Type B pancreatic cell (in vitro differentiated cells): ENCODE data around the gene PPP1R12C. TPM values are rescaled to one million over a fixed set of nuclear protein-coding genes. Genes with fewer than 3 reads are reported as not detected.

Source experiments
- DNase-seq: peaks from one replicate; pipeline ENCODE4 v3.0.0; 2021; ENCODE audit warnings: mixed read lengths; ENCODE audit not compliant: unreplicated experiment; ENCODE audit errors: extremely low spot score
- H3K27ac Mint-ChIP-seq: 2 replicates; pipeline ENCODE4 v1.8.0; 2021; ENCODE audit warnings: mild to moderate bottlenecking, mixed read lengths
- H3K27me3 Mint-ChIP-seq: 2 replicates; pipeline ENCODE4 v1.8.0; 2021; ENCODE audit warnings: mixed read lengths
- H3K36me3 Mint-ChIP-seq: 2 replicates; pipeline ENCODE4 v1.8.0; 2021; ENCODE audit warnings: mixed read lengths
- H3K4me1 Mint-ChIP-seq: one replicate; pipeline ENCODE4 v1.8.0; 2021; ENCODE audit warnings: mixed read lengths; ENCODE audit not compliant: unreplicated experiment
- H3K4me3 Mint-ChIP-seq: 2 replicates; pipeline ENCODE4 v1.8.0; 2021; ENCODE audit warnings: mild to moderate bottlenecking, mixed read lengths
- H3K9me3 Mint-ChIP-seq: 2 replicates; pipeline ENCODE4 v1.8.0; 2021; ENCODE audit warnings: mixed read lengths
- total RNA-seq: library from RNA; stranded (reverse); gene quantifications from 2 replicates; pipeline ENCODE4 v1.2.1, GENCODE V29; 2021; ENCODE audit warnings: low replicate concordance
- TF ChIP-seq, protein P1 (sequence below): fragments of 200-600 bp; sonication (generic); conservative IDR thresholded peaks from 2 replicates; pipeline ENCODE4 v1.5.0; 2021; ENCODE audit warnings: antibody characterized with exemption, mild to moderate bottlenecking

Gene PPP1R12C
- total RNA-seq, 1 donor from 2014 or later, result 102 TPM

DNA sequence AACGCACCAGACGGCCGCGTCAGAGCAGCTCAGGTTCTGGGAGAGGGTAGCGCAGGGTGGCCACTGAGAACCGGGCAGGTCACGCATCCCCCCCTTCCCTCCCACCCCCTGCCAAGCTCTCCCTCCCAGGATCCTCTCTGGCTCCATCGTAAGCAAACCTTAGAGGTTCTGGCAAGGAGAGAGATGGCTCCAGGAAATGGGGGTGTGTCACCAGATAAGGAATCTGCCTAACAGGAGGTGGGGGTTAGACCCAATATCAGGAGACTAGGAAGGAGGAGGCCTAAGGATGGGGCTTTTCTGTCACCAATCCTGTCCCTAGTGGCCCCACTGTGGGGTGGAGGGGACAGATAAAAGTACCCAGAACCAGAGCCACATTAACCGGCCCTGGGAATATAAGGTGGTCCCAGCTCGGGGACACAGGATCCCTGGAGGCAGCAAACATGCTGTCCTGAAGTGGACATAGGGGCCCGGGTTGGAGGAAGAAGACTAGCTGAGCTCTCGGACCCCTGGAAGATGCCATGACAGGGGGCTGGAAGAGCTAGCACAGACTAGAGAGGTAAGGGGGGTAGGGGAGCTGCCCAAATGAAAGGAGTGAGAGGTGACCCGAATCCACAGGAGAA, 1.9 kb downstream of the PPP1R12C start:
- TF ChIP-seq, protein P1, sequence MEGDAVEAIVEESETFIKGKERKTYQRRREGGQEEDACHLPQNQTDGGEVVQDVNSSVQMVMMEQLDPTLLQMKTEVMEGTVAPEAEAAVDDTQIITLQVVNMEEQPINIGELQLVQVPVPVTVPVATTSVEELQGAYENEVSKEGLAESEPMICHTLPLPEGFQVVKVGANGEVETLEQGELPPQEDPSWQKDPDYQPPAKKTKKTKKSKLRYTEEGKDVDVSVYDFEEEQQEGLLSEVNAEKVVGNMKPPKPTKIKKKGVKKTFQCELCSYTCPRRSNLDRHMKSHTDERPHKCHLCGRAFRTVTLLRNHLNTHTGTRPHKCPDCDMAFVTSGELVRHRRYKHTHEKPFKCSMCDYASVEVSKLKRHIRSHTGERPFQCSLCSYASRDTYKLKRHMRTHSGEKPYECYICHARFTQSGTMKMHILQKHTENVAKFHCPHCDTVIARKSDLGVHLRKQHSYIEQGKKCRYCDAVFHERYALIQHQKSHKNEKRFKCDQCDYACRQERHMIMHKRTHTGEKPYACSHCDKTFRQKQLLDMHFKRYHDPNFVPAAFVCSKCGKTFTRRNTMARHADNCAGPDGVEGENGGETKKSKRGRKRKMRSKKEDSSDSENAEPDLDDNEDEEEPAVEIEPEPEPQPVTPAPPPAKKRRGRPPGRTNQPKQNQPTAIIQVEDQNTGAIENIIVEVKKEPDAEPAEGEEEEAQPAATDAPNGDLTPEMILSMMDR, result no peak
- Mint-ChIP-seq H3K4me3 (peak overlapping the region; percentile 98), H3K4me1 (peaks cover 28% of the 10 kb centered on the region), H3K27ac (peak overlapping the region; percentile 97), H3K9me3 (no peaks in the 10 kb centered on the region), H3K36me3 (no peaks in the 10 kb centered on the region), H3K27me3 (peaks cover 8% of the 10 kb centered on the region)
- no peak for DNase-seq

DNA sequence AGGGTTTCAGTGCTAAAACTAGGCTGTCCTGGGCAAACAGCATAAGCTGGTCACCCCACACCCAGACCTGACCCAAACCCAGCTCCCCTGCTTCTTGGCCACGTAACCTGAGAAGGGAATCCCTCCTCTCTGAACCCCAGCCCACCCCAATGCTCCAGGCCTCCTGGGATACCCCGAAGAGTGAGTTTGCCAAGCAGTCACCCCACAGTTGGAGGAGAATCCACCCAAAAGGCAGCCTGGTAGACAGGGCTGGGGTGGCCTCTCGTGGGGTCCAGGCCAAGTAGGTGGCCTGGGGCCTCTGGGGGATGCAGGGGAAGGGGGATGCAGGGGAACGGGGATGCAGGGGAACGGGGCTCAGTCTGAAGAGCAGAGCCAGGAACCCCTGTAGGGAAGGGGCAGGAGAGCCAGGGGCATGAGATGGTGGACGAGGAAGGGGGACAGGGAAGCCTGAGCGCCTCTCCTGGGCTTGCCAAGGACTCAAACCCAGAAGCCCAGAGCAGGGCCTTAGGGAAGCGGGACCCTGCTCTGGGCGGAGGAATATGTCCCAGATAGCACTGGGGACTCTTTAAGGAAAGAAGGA, 2.8 kb downstream of the PPP1R12C start:
- H3K27me3 Mint-ChIP-seq, result peaks cover 5% of the 10 kb centered on the region
- H3K4me1 Mint-ChIP-seq, result peaks cover 28% of the 10 kb centered on the region
- H3K4me3 Mint-ChIP-seq, result peak overlapping the region; percentile 98
- no peaks in the 10 kb centered on the region for H3K36me3 Mint-ChIP-seq
- DNase-seq, result no peak
- no peaks in the 10 kb centered on the region for H3K9me3 Mint-ChIP-seq
- TF ChIP-seq, protein P1, result no peak
- H3K27ac Mint-ChIP-seq, result peak overlapping the region; percentile 97

DNA sequence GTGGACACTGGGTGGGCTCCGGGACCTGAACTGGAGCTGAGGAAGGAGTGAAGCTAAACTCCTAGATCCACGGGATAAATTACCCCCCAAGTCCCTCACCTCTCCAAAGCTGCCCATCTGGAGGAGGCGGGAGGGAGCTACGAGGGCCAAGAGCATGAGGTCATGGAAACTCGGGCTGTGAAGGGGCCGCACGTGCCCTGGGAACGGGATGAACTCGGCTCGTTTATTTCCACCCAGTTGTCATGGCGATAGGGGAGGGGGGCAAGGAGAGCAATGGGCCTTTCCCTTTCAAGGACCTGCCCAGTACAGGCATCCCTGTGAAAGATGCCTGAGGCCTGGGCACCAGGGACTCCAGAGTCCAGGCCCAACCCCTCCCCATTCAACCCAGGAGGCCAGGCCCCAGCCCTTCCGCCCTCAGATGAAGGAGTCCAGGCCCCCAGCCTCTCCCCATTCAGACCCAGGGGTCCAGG, 3.8 kb downstream of the PPP1R12C start:
- peak overlapping the region; percentile 70 for H3K4me3 Mint-ChIP-seq
- DNase-seq, result no peak
- peaks cover 28% of the 10 kb centered on the region for H3K4me1 Mint-ChIP-seq
- peaks cover 3% of the 10 kb centered on the region for H3K27me3 Mint-ChIP-seq
- TF ChIP-seq, protein P1, result no peak
- peaks cover 1% of the 10 kb centered on the region for H3K36me3 Mint-ChIP-seq
- no peaks in the 10 kb centered on the region for H3K9me3 Mint-ChIP-seq
- H3K27ac Mint-ChIP-seq, result peak overlapping the region; percentile 96

DNA sequence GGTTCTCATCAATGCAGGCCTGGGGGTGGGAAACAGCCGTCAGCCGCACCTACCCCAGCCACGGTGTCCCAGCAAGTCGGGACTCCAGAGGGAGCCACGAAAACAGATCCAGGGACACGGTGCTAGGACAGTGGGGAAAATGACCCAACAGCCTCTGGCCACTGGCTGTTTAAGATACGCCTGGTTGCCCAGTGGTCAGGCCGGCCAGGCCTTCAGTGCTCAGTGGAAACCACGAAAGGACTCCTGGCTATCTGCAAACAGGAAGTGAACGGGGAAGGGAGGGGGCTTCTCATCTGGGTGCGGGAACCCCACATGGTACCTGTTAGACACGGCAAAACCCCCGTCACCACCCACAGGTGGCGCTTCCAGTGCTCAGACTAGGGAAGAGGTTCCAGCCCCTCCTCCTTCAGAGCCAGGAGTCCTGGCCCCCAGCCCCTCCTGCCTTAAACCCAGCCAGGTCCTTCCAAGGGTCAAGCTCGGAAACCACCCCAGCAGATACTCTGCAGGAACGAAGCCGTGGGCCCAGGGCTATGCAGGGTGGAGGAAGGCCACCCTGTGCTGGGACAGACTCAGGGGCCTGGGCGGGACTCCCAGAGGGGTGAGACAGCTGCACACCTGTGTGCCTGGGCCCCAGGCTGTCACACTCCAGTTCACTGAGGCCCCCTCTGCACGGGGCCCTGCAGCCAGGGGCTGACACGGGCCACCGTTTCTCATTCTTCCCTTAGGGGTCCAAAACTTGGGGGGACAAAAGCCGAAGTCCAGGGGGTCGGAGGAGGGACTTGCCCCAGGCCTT, 4.5 kb downstream of the PPP1R12C start:
- H3K27ac Mint-ChIP-seq, result peak overlapping the region; percentile 96
- no peak for DNase-seq
- H3K9me3 Mint-ChIP-seq, result no peaks in the 10 kb centered on the region
- TF ChIP-seq, protein P1, result no peak
- H3K27me3 Mint-ChIP-seq, result peaks cover 3% of the 10 kb centered on the region
- H3K36me3 Mint-ChIP-seq, result peaks cover 5% of the 10 kb centered on the region
- peak overlapping the region; percentile 70 for H3K4me3 Mint-ChIP-seq
- H3K4me1 Mint-ChIP-seq, result peaks cover 28% of the 10 kb centered on the region

DNA sequence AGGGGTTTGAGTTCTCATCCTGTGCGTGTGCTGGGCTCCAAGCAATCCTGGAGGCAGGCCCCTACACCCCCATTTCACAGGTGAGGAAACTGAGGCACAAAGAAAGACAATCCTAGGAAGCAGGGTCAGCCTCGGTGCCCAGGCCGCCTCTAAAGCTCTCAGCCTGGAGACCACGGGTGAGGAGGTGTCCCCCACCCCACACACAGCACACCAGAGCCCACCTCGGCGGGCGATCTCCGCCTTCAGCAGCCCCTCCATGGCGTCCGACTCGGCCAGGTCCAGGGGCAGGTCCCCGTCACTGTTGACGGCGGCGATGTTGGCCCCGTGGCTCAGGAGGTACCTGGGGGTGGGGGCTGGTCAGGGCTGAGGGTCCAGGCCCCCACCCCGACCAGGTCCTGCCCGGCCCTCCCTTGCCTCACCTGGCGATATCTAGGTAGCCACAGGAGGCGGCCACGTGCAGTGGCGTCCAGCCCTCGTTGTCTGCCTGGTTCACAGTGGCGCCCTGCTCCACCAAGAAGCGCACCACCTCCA, 5.1 kb downstream of the PPP1R12C start:
- Mint-ChIP-seq H3K9me3 (no peaks in the 10 kb centered on the region), H3K4me1 (peaks cover 24% of the 10 kb centered on the region), H3K4me3 (no peak overlapping the region), H3K27me3 (no peaks in the 10 kb centered on the region), H3K36me3 (peaks cover 5% of the 10 kb centered on the region), H3K27ac (no peak overlapping the region)
- TF ChIP-seq, protein P1, result no peak
- no peak for DNase-seq
